HG03442 (cell line): ENCODE data around the gene CDCA7L.
"Not testable (repeated sequence)": the region's sequence is repeated elsewhere in the genome, so short reads cannot be mapped to it uniquely, and the experiment has no call there.

Source experiments
- ATAC-seq: cut with Tn5 transposase; IDR thresholded peaks from one replicate; pipeline ENCODE4 v1.9.1; 2021; ENCODE audit warnings: mild to moderate bottlenecking, moderate library complexity; ENCODE audit not compliant: unreplicated experiment

Gene CDCA7L

GRCh38 chr7:21911341-21911875 is 34.3 kb downstream of the CDCA7L start:
- ATAC-seq = no peak

GRCh38 chr7:21910253-21910652 is 35.4 kb downstream of the CDCA7L start:
- no peak for ATAC-seq

- no peak for ATAC-seq
Measured at GRCh38 chr7:21908746-21909145, 37.0 kb downstream of the CDCA7L start.

GRCh38 chr7:21903020-21903786 is 42.5 kb downstream of the CDCA7L start:
- ATAC-seq = no peak

DNA sequence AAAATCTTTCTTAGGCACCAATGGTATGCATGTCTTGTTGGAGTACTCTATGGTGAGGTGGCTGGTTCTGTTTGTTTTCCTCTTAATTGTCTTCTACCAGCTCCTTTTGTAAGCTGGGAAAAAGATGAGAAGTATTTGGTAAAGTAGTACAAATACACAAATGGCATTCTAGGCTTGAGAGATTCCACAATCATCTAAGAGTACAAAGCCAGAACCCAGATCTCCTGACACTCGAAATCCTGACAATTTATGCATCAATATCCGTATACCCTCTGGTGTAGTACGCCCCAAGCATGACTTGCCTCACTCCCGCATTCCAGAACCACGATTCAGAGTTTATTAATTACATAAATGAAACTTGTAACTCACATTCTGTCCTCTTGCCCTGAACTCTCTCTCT is 43.5 kb downstream of the CDCA7L start:
- no peak for ATAC-seq

DNA sequence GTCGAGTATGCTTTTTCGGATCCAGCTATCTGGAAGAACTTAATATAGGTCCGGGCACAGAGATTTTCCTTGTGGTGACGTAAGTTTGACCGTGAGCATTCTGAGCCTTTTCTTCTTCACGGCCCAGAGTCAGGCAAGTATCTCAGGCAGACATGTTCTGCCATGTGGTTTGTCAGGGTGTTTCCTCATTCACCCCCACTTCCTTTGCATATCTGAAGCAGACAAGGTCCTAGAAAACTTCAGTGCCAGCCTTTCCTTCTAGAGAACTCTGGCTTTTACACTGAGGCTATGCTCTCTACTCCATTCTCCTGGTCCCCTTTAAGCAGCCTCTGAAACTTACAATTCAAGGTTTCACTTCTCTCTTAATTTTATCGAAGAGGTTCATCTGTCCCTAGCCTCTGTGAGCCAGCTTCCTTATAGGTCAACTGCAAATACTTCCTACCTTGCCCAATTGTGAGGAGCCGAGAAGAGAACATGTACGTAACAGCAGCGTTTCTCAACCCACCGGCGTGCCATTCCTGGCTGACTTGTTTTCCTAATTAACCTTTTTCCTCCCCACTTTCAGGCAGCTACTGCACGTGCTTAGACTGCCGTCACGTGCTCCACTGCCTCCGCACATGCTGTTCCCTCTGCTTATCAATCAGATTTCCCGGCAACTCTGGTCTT is 47.3 kb downstream of the CDCA7L start:
- peak; percentile 94 for ATAC-seq

- no peak for ATAC-seq
Measured at GRCh38 chr7:21893401-21893800, 52.3 kb downstream of the CDCA7L start.

DNA sequence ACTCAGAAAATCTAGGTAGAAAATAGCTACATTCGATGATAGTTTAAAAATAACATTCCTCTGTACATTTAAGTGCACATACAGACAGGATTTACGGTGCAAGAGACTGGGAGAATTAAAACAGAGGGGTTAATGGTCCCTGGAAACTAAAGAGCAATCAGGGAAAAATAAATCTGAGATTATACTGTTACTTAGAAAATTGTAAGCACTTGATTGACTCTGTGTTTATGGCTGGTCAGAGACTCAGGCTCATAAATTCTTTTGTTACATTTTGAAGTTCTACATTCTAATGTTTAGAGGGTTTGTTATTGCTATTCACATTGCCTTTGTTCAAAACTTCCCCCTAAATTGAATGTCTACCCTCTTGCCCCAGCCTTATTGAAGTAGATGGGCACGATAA is 54.4 kb downstream of the CDCA7L start:
- ATAC-seq = no peak

GRCh38 chr7:21887779-21888178 is 57.9 kb downstream of the CDCA7L start:
- ATAC-seq = no peak

- no peak for ATAC-seq
Measured at GRCh38 chr7:21887353-21887752, 58.3 kb downstream of the CDCA7L start.

- ATAC-seq = no peak
Measured at GRCh38 chr7:21886396-21886795, 59.3 kb downstream of the CDCA7L start.

DNA sequence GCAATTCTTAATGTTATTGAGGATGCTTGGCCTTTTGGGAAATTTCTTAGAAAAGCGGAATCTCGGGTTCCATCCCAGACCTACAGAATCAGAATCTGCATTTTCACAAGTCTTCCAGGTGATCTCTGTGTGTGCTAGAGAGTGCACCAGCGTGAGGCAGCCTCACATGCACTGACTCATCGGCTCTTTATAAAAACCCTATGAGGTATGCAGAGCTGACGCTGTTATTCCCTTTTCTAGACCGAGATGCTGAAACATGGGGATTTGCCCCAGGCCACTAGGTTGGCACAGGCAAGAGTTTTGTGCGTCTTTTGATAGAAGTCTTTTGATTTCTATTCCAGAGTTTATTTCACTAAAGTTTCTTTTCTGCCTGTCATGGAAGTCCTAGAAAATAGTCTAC is 61.2 kb downstream of the CDCA7L start:
- no peak for ATAC-seq

DNA sequence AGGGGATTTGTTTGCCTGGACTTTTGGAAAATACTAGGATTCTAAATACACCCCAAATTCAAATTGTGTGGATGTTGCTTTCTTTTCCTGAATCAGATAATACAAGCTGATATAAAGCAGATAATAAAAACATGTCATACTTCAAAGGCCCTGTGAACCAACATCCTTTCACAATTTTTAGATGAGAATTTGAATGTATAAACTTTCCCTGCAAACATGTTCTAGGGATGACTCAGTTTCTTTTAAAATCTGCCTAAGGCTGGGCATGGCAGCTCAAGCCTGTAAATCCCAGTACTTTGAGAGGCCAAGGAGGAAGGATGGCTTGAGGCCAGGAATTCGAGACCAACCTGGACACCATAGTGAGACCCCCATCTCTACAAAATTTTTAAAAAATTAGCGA is 62.2 kb downstream of the CDCA7L start:
- ATAC-seq = not testable (repeated sequence)

- no peak for ATAC-seq
Measured at GRCh38 chr7:21883069-21883468, 62.6 kb downstream of the CDCA7L start.

DNA sequence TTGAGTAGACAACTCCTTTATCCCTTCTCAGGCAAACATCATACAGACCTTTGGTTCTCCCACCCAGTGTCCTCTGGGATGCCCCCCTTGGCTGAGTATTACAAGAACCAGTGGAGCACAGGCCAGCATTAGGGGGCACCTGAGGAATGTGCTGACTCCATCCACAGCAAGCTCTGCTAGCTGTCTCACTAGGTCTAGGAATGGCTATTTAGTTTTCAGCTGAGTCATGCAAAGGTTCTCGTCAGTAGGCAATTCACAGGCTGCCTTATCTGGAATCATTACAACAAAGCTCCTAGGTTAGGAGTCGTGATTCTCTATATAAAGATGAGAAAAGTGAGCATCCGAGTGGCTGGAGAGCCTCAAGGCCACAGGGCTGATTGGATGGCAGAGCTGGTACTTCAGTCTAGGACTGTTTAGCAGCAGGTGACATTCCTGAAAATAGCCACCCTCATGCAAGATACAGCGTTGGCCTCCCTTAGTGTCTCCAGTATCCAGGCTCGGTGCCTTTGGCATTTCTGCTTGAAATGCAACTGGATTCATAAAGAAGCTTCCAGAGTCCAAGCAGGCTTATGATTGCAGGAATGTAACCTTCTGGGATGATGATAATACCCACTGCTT is 75.8 kb downstream of the CDCA7L start:
- no peak for ATAC-seq

- ATAC-seq = no peak
Measured at GRCh38 chr7:21868576-21868850, 77.2 kb downstream of the CDCA7L start.

DNA sequence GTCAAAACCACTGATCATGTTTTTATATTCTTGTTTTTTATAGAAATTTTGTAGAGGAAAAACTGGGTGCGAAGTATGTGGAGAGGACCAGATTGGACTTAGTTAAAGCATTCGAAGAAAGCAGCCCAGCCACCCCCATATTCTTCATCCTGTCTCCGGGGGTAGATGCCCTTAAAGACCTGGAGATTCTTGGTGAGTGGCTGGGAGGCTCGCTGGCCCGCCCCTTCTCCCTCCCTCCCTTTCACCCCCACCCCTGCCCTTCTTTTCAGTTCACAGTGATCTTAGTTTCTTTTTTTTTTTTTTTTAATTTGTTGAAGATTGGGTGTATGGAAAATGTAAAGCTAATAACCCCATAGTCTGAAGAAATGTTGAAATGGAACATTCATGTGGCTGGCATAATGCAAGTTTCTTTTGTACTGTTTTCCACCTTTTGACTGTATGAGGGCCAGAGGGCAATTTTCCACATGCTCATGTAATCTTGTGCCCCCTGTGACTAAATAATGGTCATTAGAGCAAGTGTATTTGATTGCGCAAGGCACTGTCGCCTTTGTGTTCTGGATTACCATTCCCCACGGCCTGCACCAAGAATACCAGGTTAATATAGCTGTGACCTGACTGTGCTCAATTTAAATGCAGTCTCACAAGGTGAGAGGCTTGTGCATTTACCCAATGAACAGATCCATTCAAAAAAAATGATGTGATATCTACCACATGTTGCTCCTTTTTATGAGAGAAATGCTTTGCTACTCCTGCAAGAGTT is 77.7 kb downstream of the CDCA7L start:
- no peak for ATAC-seq

GRCh38 chr7:21867226-21867625 is 78.5 kb downstream of the CDCA7L start:
- no peak for ATAC-seq

GRCh38 chr7:21866731-21867130 is 79.0 kb downstream of the CDCA7L start:
- ATAC-seq = no peak

DNA sequence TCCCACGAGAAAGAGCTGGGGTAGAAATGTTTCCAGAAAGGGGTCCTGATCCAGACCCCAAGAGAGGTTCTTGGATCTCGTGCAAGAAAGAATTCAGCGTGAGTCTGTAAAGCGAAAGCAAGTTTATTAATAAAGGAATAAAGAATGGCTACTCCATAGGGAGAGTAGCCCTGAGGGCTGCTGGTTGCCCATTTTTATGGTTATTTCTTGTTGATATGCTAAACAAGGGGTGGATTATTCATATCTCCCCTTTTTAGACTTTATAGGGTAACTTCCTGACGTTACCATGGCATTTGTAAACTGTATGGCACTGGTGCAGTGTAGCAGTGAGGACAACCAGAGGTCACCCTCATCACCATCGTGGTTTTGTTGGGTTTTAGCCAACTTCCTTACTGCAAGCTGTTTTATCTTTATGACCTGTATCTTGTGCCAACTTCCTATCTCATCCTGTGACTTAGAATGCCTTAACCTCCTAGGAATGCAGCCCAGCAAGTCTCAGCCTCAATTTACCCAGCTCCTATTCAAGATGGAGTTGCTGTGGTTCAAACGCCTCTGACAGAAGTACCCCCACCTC is 80.0 kb downstream of the CDCA7L start:
- ATAC-seq = not testable (repeated sequence)

GRCh38 chr7:21851559-21851967 is 94.1 kb downstream of the CDCA7L start:
- ATAC-seq = no peak
